Esophagus squamous epithelium (tissue), 5 donors: ENCODE results near the gene PREX1. TPM values are rescaled to one million over a fixed set of nuclear protein-coding genes. Genes with fewer than 3 reads are reported as not detected.

Experiments used
- DNase-seq: peaks from one replicate; lab custom pipeline; 2025; lab: John Stamatoyannopoulos, UW
- H3K27ac ChIP-seq, 4 donors: fragments of 200-600 bp; sonication (generic); one replicate each; pipeline ENCODE4 v1.5.1; 2016 to 2019; ENCODE audit warnings: mild to moderate bottlenecking in 1 of 4
- H3K27me3 ChIP-seq, 4 donors: fragments of 200-600 bp; sonication (generic); 1 replicate in 3 of 4; 2 replicates in 1 of 4; pipeline versions ENCODE4 v1.5.1 to v1.6.0; 2017 to 2021; ENCODE audit warnings: antibody characterized with exemption in 1 of 4
- H3K36me3 ChIP-seq, 3 donors: fragments of 200-600 bp; sonication (generic); one replicate each; pipeline ENCODE4 v1.5.1; 2016 to 2019
- H3K4me1 ChIP-seq, 3 donors: fragments of 200-600 bp; sonication (generic); one replicate each; pipeline ENCODE4 v1.5.1; 2017 to 2019
- H3K4me3 ChIP-seq, 4 donors: fragments of 200-600 bp; sonication (generic); 1 replicate in 3 of 4; 2 replicates in 1 of 4; pipeline ENCODE4 v1.5.1; 2016 to 2019; ENCODE audit warnings: mild to moderate bottlenecking in 2 of 4, moderate library complexity in 1 of 4
- H3K9me3 ChIP-seq, 3 donors: fragments of 200-600 bp; sonication (generic); one replicate each; pipeline ENCODE4 v1.5.1; 2016 to 2019
- CTCF ChIP-seq, 6 experiments: fragments of 450-650 bp in 4 of 6; fragments of 200-600 bp in 2 of 6; sonication (generic) in 2 of 6; IDR thresholded peaks; one replicate each; pipeline ENCODE4 v1.5.1; 2016 to 2019; ENCODE audit warnings: antibody characterized with exemption in 6 of 6, mild to moderate bottlenecking in 4 of 6, moderate library complexity in 4 of 6
- POLR2A ChIP-seq, 4 donors: fragments of 450-650 bp; IDR thresholded peaks; one replicate each; pipeline ENCODE4 v1.6.1; 2017; ENCODE audit warnings: antibody characterized with exemption in 4 of 4, mild to moderate bottlenecking in 4 of 4, moderate library complexity in 3 of 4
- WGBS, 2 donors: methylation state at CpG; one replicate each; pipeline ENCODE4 v1.1.5; 2018; 5-methylcytosine and 5-hydroxymethylcytosine counted together
- intact Hi-C: fragments of 100-400 bp; cut with DNase I; formaldehyde crosslinking; loops from one replicate; pipeline ENCODE4 v1.15.0; 2022
- total RNA-seq, 4 donors: library from RNA; depleted of rRNA; stranded (reverse); fragments of >200 nt; gene quantifications; one replicate each; pipeline ENCODE4 v1.1.0, GENCODE V29; 2016
- donor health status: DM: yes; HTN: yes; CAD: no.

Gene PREX1
- total RNA-seq, 4 donors from 2014 or later, result 4.9 to 25.9 (median 8.9) TPM

- TF ChIP-seq POLR2A (IDR thresholded peaks at IDR 0.05) (no peak), CTCF (IDR thresholded peaks at IDR 0.05) (no peak)
- Histone ChIP-seq H3K9me3 (no peaks in the 10 kb centered on the region), H3K4me3 (no peak overlapping the region), H3K36me3 (peaks cover 0 to 64% (median 5%) of the 10 kb centered on the region in 3 donors), H3K27me3 (no peaks in the 10 kb centered on the region), H3K27ac (no peak overlapping the region), H3K4me1 (no peaks in the 10 kb centered on the region)
- DNase-seq, result no peak
- WGBS, 2 donors, result 71% methylated on average over 5 to 11 of the region's 12 CpGs
- intact Hi-C loops, result no loop called here
Measured at GRCh38 chr20:48632825-48633619, 194.8 kb downstream of the PREX1 start.

GRCh38 chr20:48632017-48632824 lies 195.6 kb downstream of the PREX1 start:
- 82 to 100% methylated on average over 2 to 9 of the region's 29 CpGs for WGBS, 2 donors
- Histone ChIP-seq H3K27ac (no peak overlapping the region), H3K9me3 (no peaks in the 10 kb centered on the region), H3K36me3 (peaks cover 0 to 71% (median 5%) of the 10 kb centered on the region in 3 donors), H3K27me3 (no peaks in the 10 kb centered on the region), H3K4me3 (no peak overlapping the region), H3K4me1 (no peaks in the 10 kb centered on the region)
- intact Hi-C loops, result no loop called here
- no peak for TF ChIP-seq CTCF (IDR thresholded peaks at IDR 0.05)
- TF ChIP-seq POLR2A (IDR thresholded peaks at IDR 0.05), result no peak
- no peak for DNase-seq

- Histone ChIP-seq H3K9me3 (no peaks in the 10 kb centered on the region), H3K27ac (no peak overlapping the region), H3K36me3 (peaks cover 0 to 78% (median 4%) of the 10 kb centered on the region in 3 donors), H3K4me3 (no peak overlapping the region), H3K27me3 (no peaks in the 10 kb centered on the region), H3K4me1 (no peaks in the 10 kb centered on the region)
- WGBS, 2 donors, result 73 to 82% methylated on average over 9 to 13 of the region's 16 CpGs
- intact Hi-C loops, result no loop called here
- DNase-seq, result no peak
- TF ChIP-seq POLR2A (IDR thresholded peaks at IDR 0.05) (no peak), CTCF (IDR thresholded peaks at IDR 0.05) (no peak)
Measured at GRCh38 chr20:48631114-48632016, 196.4 kb downstream of the PREX1 start.

DNA sequence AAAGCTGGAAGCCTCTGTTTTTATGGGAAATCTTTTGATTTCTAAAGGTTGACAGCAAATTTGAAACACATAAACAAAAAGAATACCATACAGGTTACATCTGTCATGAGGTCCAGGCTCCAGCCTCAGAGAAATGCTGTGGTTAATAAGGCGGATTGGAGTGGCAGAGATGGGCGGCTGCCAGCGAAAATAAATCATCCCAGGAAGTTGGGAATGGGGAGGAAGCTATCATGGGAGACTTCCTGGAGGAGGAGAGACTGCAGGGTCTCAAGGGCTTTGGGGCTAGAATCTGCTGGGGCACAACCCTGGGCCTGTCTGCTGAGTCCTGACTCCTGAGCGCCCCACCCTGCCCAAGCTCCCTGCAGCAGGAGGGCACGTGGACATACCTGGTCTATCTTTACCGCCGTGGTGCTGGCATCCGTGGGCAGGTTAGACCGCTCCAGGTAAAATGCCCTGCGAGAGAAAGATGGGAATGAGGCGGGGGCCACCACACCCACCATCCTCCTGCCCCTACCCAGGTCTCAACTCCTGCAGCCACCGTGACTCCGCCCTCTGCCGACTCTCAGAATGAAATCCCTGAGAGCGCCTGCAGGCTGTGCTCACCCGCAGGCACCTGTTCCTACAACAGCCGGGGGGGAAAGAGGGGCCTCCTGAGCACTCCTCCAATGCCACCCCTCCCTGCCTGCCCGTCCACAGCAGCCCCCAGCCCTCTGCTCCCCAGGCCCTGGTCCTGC lies 197.3 kb downstream of the PREX1 start:
- 83 to 84% methylated on average over 7 to 13 of the region's 18 CpGs for WGBS, 2 donors
- H3K27me3 ChIP-seq, result no peaks in the 10 kb centered on the region
- no peak for DNase-seq
- H3K4me1 ChIP-seq, result no peaks in the 10 kb centered on the region
- H3K36me3 ChIP-seq, result peaks cover 0 to 81% (median 0%) of the 10 kb centered on the region in 3 donors
- TF ChIP-seq POLR2A (IDR thresholded peaks at IDR 0.05) (no peak), CTCF (IDR thresholded peaks at IDR 0.05) (no peak)
- H3K27ac ChIP-seq, result no peak overlapping the region
- intact Hi-C loops, result no loop called here
- H3K4me3 ChIP-seq, result no peak overlapping the region
- no peaks in the 10 kb centered on the region for H3K9me3 ChIP-seq
